ENCODE data around the gene COIL. TPM values are rescaled to one million over a fixed set of nuclear protein-coding genes. Genes with fewer than 3 reads are reported as not detected.

Gene COIL
- total RNA-seq (2014; rRNA removed; shearing (Covaris generic)) (20.5 and 24.8 TPM in 2 replicates), total RNA-seq (2022) (20.7 and 22.8 TPM in 2 replicates), Bru-seq, nascent RNA (percentile 81 among the genes with signal in this experiment), BruChase-seq, experiment 1, labeled RNA remaining after a 6-hour chase (percentile 60 among the genes with signal in this experiment), BruChase-seq, experiment 2, labeled RNA remaining after a 2-hour chase (percentile 88 among the genes with signal in this experiment)
- long read RNA-seq, transcript COIL-201 (7 exons, 2,650 nt): major isoform, 163 of 189 reads
- long read RNA-seq, partial matches to known transcripts: 2 of 189 reads
- long read RNA-seq, other reads (novel, unspliced or antisense): 24 of 189 reads

GRCh38 chr17:56960596-56961538, at the start of gene COIL:
Gene COIL (minus strand): TSS chr17:56961050. CDS start chr17:56961019, 31 bp downstream.
- Histone ChIP-seq H2AFZ (ENCODE audit: low read length) (peak within 1 kb of the TSS; percentile 87), H3K36me3 (ENCODE audit: insufficient read depth, low read length) (peaks cover 4% of the 10 kb centered on the region), H3K4me1 (ENCODE audit: insufficient read depth, low read length, poor library complexity, severe bottlenecking) (peaks cover 35% of the 10 kb centered on the region), H3K4me2 (ENCODE audit: low read length) (peak within 1 kb of the TSS; percentile 61), H3K9me2 (ENCODE audit: insufficient read depth, low read length) (no peaks in the 10 kb centered on the region), H3K9me3 (ENCODE audit: low read length) (no peaks in the 10 kb centered on the region), H3K4me3 (ENCODE audit: low read depth, low read length, poor library complexity, severe bottlenecking) (peak within 1 kb of the TSS; percentile 90), H3K27ac (ENCODE audit: low read depth, low read length, poor library complexity, severe bottlenecking) (peak within 1 kb of the TSS; percentile 89), H4K20me1 (ENCODE audit: insufficient read depth, low read length) (no peaks in the 10 kb centered on the region), H3K79me2 (ENCODE audit: insufficient read depth, low read depth, low read length) (peaks cover 39% of the 10 kb centered on the region; the same call in 1 of the 2 replicates)
- ChIA-PET POLR2A (no interaction called here), CTCF (ENCODE audit: unreplicated experiment) (no interaction called here)
- TF ChIP-seq, protein P1, sequence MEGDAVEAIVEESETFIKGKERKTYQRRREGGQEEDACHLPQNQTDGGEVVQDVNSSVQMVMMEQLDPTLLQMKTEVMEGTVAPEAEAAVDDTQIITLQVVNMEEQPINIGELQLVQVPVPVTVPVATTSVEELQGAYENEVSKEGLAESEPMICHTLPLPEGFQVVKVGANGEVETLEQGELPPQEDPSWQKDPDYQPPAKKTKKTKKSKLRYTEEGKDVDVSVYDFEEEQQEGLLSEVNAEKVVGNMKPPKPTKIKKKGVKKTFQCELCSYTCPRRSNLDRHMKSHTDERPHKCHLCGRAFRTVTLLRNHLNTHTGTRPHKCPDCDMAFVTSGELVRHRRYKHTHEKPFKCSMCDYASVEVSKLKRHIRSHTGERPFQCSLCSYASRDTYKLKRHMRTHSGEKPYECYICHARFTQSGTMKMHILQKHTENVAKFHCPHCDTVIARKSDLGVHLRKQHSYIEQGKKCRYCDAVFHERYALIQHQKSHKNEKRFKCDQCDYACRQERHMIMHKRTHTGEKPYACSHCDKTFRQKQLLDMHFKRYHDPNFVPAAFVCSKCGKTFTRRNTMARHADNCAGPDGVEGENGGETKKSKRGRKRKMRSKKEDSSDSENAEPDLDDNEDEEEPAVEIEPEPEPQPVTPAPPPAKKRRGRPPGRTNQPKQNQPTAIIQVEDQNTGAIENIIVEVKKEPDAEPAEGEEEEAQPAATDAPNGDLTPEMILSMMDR (conservative IDR thresholded peaks at IDR 0.05; ENCODE audit: low read length): peak; percentile 95
- no peak for TF ChIP-seq EZH2phosphoT487 (IDR thresholded peaks at IDR 0.05; ENCODE audit: borderline replicate concordance, low read depth, low read length)
- intact Hi-C loops (cut with micrococcal nuclease; ENCODE audit: unreplicated experiment): loop anchor here (1.0 to 5.0 kb wide), 2 partner anchors 43 to 126 kb away; partner anchors contain the start of gene AKAP1
- TSS peak; percentile 89 for BruUV-seq (replicated peaks)
- DNase-seq (ENCODE audit: low spot score): peak; percentile 95

DNA sequence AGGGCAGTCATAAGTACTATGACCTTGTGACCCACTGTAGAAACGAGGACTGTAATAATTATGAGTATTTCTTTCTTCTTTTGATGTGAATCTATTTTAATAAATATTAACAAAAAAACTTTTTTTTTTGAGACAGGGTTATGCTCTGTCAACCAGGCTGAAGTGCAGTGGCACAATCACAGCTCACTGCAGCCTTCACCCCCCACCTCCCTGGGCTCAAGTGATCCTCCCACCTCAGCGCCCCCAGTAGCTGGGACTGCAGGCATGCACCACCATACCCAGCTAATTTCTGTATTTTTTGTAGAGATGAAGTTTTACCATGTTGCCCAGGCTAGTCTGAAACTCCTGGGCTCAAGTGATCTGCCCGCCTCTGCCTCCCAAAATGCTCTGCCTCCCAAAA, 49.6 kb upstream of the COIL start:
- no peaks in the 10 kb centered on the region for H3K9me3 ChIP-seq (ENCODE audit: low read length)
- no peaks in the 10 kb centered on the region for H3K9me2 ChIP-seq (ENCODE audit: insufficient read depth, low read length)
- no peaks in the 10 kb centered on the region for H4K20me1 ChIP-seq (ENCODE audit: insufficient read depth, low read length)
- BruUV-seq (replicated peaks): no TSS peak
- H3K4me1 ChIP-seq (ENCODE audit: insufficient read depth, low read length, poor library complexity, severe bottlenecking): peaks cover 32% of the 10 kb centered on the region
- H2AFZ ChIP-seq (ENCODE audit: low read length): peak overlapping the region; percentile 93
- peak overlapping the region; percentile 17 for H3K27ac ChIP-seq (ENCODE audit: low read depth, low read length, poor library complexity, severe bottlenecking)
- intact Hi-C loops (cut with micrococcal nuclease; ENCODE audit: unreplicated experiment): no loop called here
- no peaks in the 10 kb centered on the region for H3K79me2 ChIP-seq (ENCODE audit: insufficient read depth, low read depth, low read length)
- TF ChIP-seq EZH2phosphoT487 (IDR thresholded peaks at IDR 0.05; ENCODE audit: borderline replicate concordance, low read depth, low read length): no peak
- TF ChIP-seq, protein P1 (conservative IDR thresholded peaks at IDR 0.05; ENCODE audit: low read length): no peak
- peaks cover 16% of the 10 kb centered on the region for H3K36me3 ChIP-seq (ENCODE audit: insufficient read depth, low read length)
- H3K4me3 ChIP-seq (ENCODE audit: low read depth, low read length, poor library complexity, severe bottlenecking): no peak overlapping the region
- ChIA-PET CTCF (ENCODE audit: unreplicated experiment) (interaction anchor here (0.5 to 0.8 kb wide), 2 partner anchors 11 to 18 kb away, joined by 3 read pairs; no protein-coding TSS in a partner anchor), POLR2A (interaction anchor here (0.7 to 0.9 kb wide), 3 partner anchors 29 to 991 kb away, joined by 3 to 4 read pairs (median 3); no protein-coding TSS in a partner anchor)
- DNase-seq (ENCODE audit: low spot score): peak; percentile 16
- peak overlapping the region; percentile 64 for H3K4me2 ChIP-seq (ENCODE audit: low read length)
